Left lung (tissue), 10 donors: ENCODE measurements around the gene AUTS2. TPM values are rescaled to one million over a fixed set of nuclear protein-coding genes. Genes with fewer than 3 reads are reported as not detected.

Source experiments
- ATAC-seq: fragments of 200-7000 bp; cut with Tn5 transposase; one replicate; pipeline ENCODE4 v1.9.1; 2020; ENCODE audit warnings: moderate library complexity
- DNase-seq, 4 donors: peaks; one replicate each; pipeline ENCODE4 v3.0.0-alpha.2; 2013 to 2020
- H3K27ac ChIP-seq, 2 donors: fragments of 200-600 bp; sonication (generic) in 1 of 2; one replicate each; pipeline versions ENCODE4 v1.5.0 to v1.8.0; 2020 to 2021
- H3K27me3 ChIP-seq, 2 donors: fragments of 200-600 bp; sonication (generic) in 1 of 2; one replicate each; pipeline versions ENCODE4 v1.5.0 to v1.8.0; 2020 to 2021
- H3K36me3 ChIP-seq, 2 donors: fragments of 200-600 bp; sonication (generic) in 1 of 2; one replicate each; pipeline versions ENCODE4 v1.5.0 to v1.8.0; 2020 to 2021
- H3K4me1 ChIP-seq, 2 donors: fragments of 200-600 bp; one replicate each; pipeline ENCODE4 v1.8.0; 2021
- H3K4me3 ChIP-seq, 2 donors: fragments of 200-600 bp; sonication (generic) in 1 of 2; one replicate each; pipeline versions ENCODE4 v1.5.0 to v1.8.0; 2020 to 2021; ENCODE audit warnings: mild to moderate bottlenecking in 1 of 2
- H3K9me3 ChIP-seq, 2 donors: fragments of 200-600 bp; sonication (generic) in 1 of 2; one replicate each; pipeline versions ENCODE4 v1.5.0 to v1.8.0; 2020 to 2021
- CTCF ChIP-seq, 2 donors: fragments of 200-600 bp; sonication (generic) in 1 of 2; IDR thresholded peaks; one replicate each; pipeline versions ENCODE4 v1.5.0 to v1.8.0; 2021; ENCODE audit warnings: antibody characterized with exemption in 2 of 2
- intact Hi-C, 2 donors: fragments of 100-400 bp; cut with DNase I; formaldehyde crosslinking; loops; one replicate each; pipeline versions ENCODE4 v1.11.2 to v1.14.2; 2022
- polyA plus RNA-seq, 6 donors: library from polyadenylated mRNA; unstranded; fragments of 120-200 nt; gene quantifications; one replicate each; pipeline ENCODE4 v1.2.1, GENCODE V29; 2013; ENCODE audit not compliant: insufficient read length in 6 of 6
- total RNA-seq, 2 donors: library from RNA; stranded (reverse); fragmentation: NEBNext Ultra II Directional; extraction: Animal tissue kit (Norgen Biotek cat#: 25700); gene quantifications; one replicate each; pipeline ENCODE4 v1.2.1, GENCODE V29; 2021
- donor health status: DM: no; HTN: yes; CAD: no.
- donor health status: DM: no; HTN: no; CAD: no.

AUTS2 gene
- total and polyA plus RNA-seq, 8 donors: 40.4 to 119 (median 103) TPM

GRCh38 chr7:70721500-70721899, 1123.2 kb downstream of the AUTS2 start:
- no peaks in the 10 kb centered on the region for H3K27me3 ChIP-seq
- no peak overlapping the region for H3K27ac ChIP-seq
- H3K9me3 ChIP-seq: no peaks in the 10 kb centered on the region
- ATAC-seq: no peak
- no peak overlapping the region for H3K4me3 ChIP-seq
- no peak for TF ChIP-seq CTCF (IDR thresholded peaks at IDR 0.05)
- H3K4me1 ChIP-seq: no peaks in the 10 kb centered on the region
- H3K36me3 ChIP-seq: no peaks in the 10 kb centered on the region
- DNase-seq: no peak
- intact Hi-C loops: no loop called here

GRCh38 chr7:70723339-70723738, 1125.1 kb downstream of the AUTS2 start:
- no peak for TF ChIP-seq CTCF (IDR thresholded peaks at IDR 0.05)
- DNase-seq (no peak), ATAC-seq (no peak)
- no peaks in the 10 kb centered on the region for H3K27me3 ChIP-seq
- intact Hi-C loops: no loop called here
- H3K36me3 ChIP-seq: no peaks in the 10 kb centered on the region
- peaks cover 0 to 8% of the 10 kb centered on the region in 2 donors for H3K4me1 ChIP-seq
- no peaks in the 10 kb centered on the region for H3K9me3 ChIP-seq
- H3K27ac ChIP-seq: no peak overlapping the region
- H3K4me3 ChIP-seq: no peak overlapping the region

- H3K4me3 ChIP-seq: no peak overlapping the region
- H3K36me3 ChIP-seq: no peaks in the 10 kb centered on the region
- H3K27ac ChIP-seq: no peak overlapping the region
- DNase-seq (no peak), ATAC-seq (no peak)
- peaks cover 0 to 9% of the 10 kb centered on the region in 2 donors for H3K4me1 ChIP-seq
- intact Hi-C loops: no loop called here
- no peaks in the 10 kb centered on the region for H3K9me3 ChIP-seq
- TF ChIP-seq CTCF (IDR thresholded peaks at IDR 0.05): no peak
- no peaks in the 10 kb centered on the region for H3K27me3 ChIP-seq
These were observed 1127.2 kb downstream of the AUTS2 start for GRCh38 chr7:70725448-70725847.

- intact Hi-C loops: no loop called here
These were observed 1128.0 kb downstream of the AUTS2 start for GRCh38 chr7:70726294-70726693.

GRCh38 chr7:70726951-70727378, 1128.7 kb downstream of the AUTS2 start:
- H3K27ac ChIP-seq: no peak overlapping the region

More at GRCh38 chr7:70726294-70726693, 1128.0 kb downstream of the AUTS2 start:
- TF ChIP-seq CTCF (IDR thresholded peaks at IDR 0.05): no peak
- no peak for ATAC-seq
- Histone ChIP-seq H3K9me3 (no peaks in the 10 kb centered on the region), H3K4me1 (peaks cover 0 to 9% of the 10 kb centered on the region in 2 donors), H3K27me3 (no peaks in the 10 kb centered on the region), H3K27ac (no peak overlapping the region), H3K4me3 (no peak overlapping the region), H3K36me3 (no peaks in the 10 kb centered on the region)
- no peak for DNase-seq

More at GRCh38 chr7:70726951-70727378, 1128.7 kb downstream of the AUTS2 start:
- TF ChIP-seq CTCF (IDR thresholded peaks at IDR 0.05): no peak
- Histone ChIP-seq H3K4me1 (peaks cover 0 to 9% of the 10 kb centered on the region in 2 donors), H3K4me3 (no peak overlapping the region), H3K27me3 (no peaks in the 10 kb centered on the region), H3K36me3 (no peaks in the 10 kb centered on the region), H3K9me3 (no peaks in the 10 kb centered on the region)
- no peak for ATAC-seq
- no peak for DNase-seq
- intact Hi-C loops: no loop called here
